Measurements from ENCODE around the gene RCC2.

The RCC2 gene

DNA sequence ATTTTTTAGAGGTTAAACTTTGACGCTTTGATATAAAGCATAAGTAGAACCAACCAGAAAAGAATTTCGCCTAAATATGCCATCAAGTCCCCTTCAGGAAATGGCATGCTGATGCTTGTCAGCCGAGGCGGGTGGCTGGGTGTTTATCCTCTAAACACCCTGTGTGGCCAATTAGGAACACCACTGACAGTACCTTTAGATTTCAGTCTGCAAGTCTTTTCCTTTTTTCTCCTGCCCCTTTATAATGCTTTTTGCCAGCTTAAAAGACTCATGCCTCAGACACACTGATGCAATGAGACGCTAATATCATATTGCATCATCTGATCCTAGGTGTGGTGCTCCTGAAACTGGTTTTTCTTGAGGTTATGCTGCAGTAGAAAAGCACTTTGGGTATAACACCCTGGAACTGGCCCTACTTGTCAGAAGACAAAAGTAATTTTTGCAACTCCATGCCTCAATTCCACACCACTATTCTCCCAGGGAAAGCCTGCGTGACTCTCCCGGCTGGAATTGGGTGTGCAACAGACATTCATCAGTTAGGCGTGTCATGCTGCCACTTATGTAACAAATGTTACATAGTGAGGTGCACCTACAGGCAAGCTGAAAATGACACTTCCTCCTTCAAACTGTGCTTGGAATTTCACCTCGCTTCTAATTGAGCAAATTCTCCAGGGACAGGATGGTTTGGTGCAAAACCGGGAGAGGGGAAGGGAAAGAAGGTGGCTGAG lies 2.0 kb upstream of the RCC2 start:
- no peak overlapping the region for H3K4me3 ChIP-seq (ENCODE audit: low read depth, low read length)
- TF ChIP-seq, protein P1, sequence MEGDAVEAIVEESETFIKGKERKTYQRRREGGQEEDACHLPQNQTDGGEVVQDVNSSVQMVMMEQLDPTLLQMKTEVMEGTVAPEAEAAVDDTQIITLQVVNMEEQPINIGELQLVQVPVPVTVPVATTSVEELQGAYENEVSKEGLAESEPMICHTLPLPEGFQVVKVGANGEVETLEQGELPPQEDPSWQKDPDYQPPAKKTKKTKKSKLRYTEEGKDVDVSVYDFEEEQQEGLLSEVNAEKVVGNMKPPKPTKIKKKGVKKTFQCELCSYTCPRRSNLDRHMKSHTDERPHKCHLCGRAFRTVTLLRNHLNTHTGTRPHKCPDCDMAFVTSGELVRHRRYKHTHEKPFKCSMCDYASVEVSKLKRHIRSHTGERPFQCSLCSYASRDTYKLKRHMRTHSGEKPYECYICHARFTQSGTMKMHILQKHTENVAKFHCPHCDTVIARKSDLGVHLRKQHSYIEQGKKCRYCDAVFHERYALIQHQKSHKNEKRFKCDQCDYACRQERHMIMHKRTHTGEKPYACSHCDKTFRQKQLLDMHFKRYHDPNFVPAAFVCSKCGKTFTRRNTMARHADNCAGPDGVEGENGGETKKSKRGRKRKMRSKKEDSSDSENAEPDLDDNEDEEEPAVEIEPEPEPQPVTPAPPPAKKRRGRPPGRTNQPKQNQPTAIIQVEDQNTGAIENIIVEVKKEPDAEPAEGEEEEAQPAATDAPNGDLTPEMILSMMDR (IDR thresholded peaks at IDR 0.05; ENCODE audit: low read depth, low read length), result no peak

GRCh38 chr1:17440827-17441168 lies 1.3 kb upstream of the RCC2 start:
- H3K4me3 ChIP-seq (ENCODE audit: low read depth, low read length), result no peak overlapping the region

DNA sequence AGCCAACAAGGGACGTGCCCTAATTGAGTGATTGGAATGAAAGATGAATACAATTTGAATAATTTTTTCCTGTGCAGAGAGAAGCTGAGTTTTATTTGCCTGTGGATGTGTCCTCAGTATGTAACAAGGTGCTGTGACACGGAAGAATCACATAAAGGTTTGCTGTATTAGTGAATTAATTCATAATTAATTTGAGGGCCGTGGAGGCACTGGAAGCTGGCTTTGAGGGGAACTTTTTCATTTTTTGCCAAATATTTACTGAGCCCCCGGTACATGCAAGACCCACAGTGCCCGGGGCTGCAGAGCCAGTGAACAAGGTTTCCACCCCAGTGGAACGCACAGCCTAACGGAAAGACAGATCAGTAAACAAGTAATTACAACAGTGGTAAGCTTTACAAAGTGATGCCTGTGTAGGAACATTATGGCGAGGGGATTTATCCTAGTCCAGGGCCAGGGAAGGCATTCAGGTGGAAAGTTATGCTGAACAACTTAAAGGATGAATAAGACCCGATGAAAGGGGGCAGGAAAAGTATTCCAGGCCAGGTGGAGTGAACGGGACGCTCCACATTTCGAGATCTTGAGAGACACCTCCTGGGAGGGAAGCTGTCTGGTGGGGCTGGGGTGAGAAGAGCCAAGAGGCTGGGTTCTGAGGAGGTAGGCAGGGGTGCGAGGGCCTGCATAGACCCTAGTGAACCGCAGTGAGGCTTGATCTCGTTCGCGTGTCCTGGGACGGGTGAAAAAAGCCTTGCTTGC lies 773 bp upstream of the RCC2 start:
- peak overlapping the region; percentile 59 for H3K4me3 ChIP-seq (ENCODE audit: low read depth, low read length)
- TF ChIP-seq, protein P1 (IDR thresholded peaks at IDR 0.05; ENCODE audit: low read depth, low read length), result no peak

More at GRCh38 chr1:17440827-17441168, 1.3 kb upstream of the RCC2 start:
- TF ChIP-seq, protein P1 (IDR thresholded peaks at IDR 0.05; ENCODE audit: low read depth, low read length), result no peak

DNA sequence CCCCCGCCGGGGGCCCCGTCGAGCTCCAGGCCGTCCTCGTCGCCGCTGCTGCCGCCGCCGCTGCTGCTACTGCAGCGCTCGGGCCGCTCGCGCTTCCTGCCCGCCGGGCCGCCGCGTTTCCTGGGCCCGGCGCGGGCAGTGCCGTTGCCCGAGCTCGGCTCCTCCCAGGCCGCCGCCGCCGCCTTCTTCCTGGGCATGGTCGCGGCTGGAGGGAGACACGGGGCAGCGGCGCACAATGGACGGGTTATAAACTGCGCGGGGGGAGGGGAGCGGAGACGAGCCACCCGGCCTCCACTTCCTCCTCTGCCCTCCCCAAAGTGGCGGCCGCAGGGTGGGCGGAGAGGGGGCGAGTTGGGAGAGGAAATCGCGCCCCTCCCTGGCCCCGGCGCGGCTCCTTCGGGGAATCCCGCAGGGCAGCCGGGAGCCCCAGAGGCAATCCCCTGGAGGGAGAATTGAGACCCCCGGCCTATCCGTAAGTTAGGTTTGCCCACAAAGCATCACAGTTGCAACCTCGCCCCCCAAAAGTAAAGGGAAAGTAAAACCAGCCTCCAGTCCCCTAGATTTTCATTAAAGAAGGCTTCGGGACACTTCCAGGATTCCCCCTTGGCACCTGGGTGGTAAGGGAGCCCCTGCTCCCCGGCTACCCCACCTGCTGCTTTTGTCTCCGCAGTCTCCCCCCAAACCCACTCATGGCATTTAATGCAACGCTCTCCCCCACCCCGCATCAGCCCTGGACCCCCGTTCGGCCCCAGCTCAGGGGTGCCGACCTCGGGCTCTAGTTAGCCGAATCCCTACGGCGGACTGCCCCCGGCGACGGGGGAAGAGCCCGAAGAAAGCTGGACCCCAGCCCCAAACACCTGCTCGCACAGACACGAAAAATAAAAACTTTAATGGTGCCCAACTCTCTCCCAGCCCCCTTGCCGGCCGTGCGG lies 893 bp downstream of the RCC2 start:
- H3K4me3 ChIP-seq (ENCODE audit: low read depth, low read length), result peak overlapping the region; percentile 85
- TF ChIP-seq, protein P1 (IDR thresholded peaks at IDR 0.05; ENCODE audit: low read depth, low read length), result no peak

GRCh38 chr1:17437580-17438317 lies 1.7 kb downstream of the RCC2 start:
- TF ChIP-seq, protein P1 (IDR thresholded peaks at IDR 0.05; ENCODE audit: low read depth, low read length), result no peak
- peak overlapping the region; percentile 85 for H3K4me3 ChIP-seq (ENCODE audit: low read depth, low read length)

DNA sequence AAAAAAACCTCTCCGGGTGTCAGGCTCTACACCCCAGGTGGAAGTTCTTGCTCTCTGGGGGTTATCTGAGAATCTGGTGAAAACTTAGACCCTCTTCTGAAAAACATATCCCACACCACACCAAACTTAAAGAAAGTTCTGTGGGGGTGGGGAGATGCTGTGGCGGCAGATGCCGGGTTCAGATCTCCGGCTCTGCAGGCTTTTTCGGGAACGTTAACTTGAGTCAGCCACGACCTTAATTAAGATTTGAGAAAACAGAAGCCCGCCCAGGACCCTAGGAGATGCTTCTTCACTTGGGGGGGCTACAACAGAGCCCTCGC lies 2.3 kb downstream of the RCC2 start:
- peak overlapping the region; percentile 64 for H3K4me3 ChIP-seq (ENCODE audit: low read depth, low read length)
- TF ChIP-seq, protein P1 (IDR thresholded peaks at IDR 0.05; ENCODE audit: low read depth, low read length), result no peak

Measured in WI38 (cell line).